Stomach (tissue), 4 donors: ENCODE data around the gene GAP43.

Experiments
- CTCF ChIP-seq, 7 experiments: fragments of 450-650 bp in 4 of 7; fragments of 200-600 bp in 3 of 7; sonication (generic) in 3 of 7; IDR thresholded peaks; one replicate each; pipeline ENCODE4 v1.5.1; 2016 to 2019; ENCODE audit warnings: antibody characterized with exemption in 7 of 7, control low read depth in 2 of 7, mild to moderate bottlenecking in 1 of 7
- EP300 ChIP-seq: sonication (generic); formaldehyde crosslinking; IDR thresholded peaks from one replicate; pipeline ENCODE4 v1.6.1; 2017; ENCODE audit warnings: antibody characterized with exemption

DNA sequence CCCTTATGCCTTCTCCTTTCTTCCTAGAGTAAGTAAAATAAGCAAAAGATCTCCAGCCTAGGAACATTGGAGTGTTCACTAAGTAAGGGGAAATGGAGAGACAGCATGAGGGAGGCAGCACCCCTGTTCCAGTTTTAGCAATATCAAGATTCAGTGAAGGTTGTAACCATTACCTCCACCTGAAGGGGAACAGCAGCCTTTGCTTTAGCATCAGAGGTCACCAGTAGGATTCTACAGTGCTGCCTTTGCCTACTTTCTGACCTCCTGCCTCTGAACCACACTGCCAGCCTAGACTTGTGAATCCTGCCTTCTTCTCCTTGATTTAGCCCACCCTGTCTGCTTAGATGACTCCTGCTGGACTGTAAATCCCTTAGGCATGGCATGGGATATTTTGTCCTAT, 104.7 kb downstream of the GAP43 start:
- TF ChIP-seq CTCF (IDR thresholded peaks at IDR 0.05) (no peak), EP300 (no peak)
